H1 (cell line): Measurements from ENCODE around the gene PIEZO1. TPM values are rescaled to one million over a fixed set of nuclear protein-coding genes. Genes with fewer than 3 reads are reported as not detected.

ENCODE experiments used
- BRCA1 ChIP-seq: IDR thresholded peaks from 2 replicates; pipeline ENCODE4 v1.6.1; 2012; ENCODE audit warnings: low read depth, low read length, improper control_type of control experiment
- CHD1 ChIP-seq: IDR thresholded peaks from 2 replicates; pipeline ENCODE4 v1.6.1; 2012; ENCODE audit warnings: low read depth, low read length, improper control_type of control experiment
- KDM4A ChIP-seq: IDR thresholded peaks from one replicate; pipeline ENCODE4 v1.7.1; 2012; ENCODE audit warnings: low read depth, mild to moderate bottlenecking, moderate library complexity, low read length, inconsistent platforms; ENCODE audit not compliant: severe bottlenecking
- POLR2A ChIP-seq, 2 experiments: IDR thresholded peaks; 1 replicate in 1 of 2; 2 replicates in 1 of 2; pipeline ENCODE4 v1.6.1; 2011; ENCODE audit warnings: low read depth in 2 of 2, low read length in 2 of 2, mild to moderate bottlenecking in 2 of 2; ENCODE audit errors: control extremely low read depth in 1 of 2
- SRF ChIP-seq: IDR thresholded peaks from 2 replicates; pipeline ENCODE4 v1.6.1; 2011; ENCODE audit warnings: mild to moderate bottlenecking, low read depth, low read length, moderate library complexity
- polyA plus RNA-seq, 7 experiments: library from polyadenylated mRNA; depleted of rRNA in 3 of 7; stranded (reverse) in 5 of 7; unstranded in 2 of 7; fragments of >200 nt in 5 of 7; fragments of 200-250 nt in 2 of 7; gene quantifications; 1 replicate in 5 of 7; 2 replicates in 1 of 7; 4 replicates in 1 of 7; pipeline versions ENCODE4 v1.2.1 to v1.2.3, GENCODE V29; 2011 to 2013; ENCODE audit warnings: missing spikeins in 2 of 7, mixed read lengths in 2 of 7
- total RNA-seq: library from RNA; stranded (reverse); fragmentation: NEBNext Ultra II Directional; extraction: Animal tissue kit (Norgen Biotek cat#: 25700); gene quantifications from 2 replicates; pipeline ENCODE4 v1.2.1, GENCODE V29; 2021

PIEZO1 gene
- total and polyA plus RNA-seq, 2 of the 8 experiments (the other 6 are each of a cell fraction or from before 2014, with no cell fraction given) = 42.3 to 67.5 TPM

DNA sequence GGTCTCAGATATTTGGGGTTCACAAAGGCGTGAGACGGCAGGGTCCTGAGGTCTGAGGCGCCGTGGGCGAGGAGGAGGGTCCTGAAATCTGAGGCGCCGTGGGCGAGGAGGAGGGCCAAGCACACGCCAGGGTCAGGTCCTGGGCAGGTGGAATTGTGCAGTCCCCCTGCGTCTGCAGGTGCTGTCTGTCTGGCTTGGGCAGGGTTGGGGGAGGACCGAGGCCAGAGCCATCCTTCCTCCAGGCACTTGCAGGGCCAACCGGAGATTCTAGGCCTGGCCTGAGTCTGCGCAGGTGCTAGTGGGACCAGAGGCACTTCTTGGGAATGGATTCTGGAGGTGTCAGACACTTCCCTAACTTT lies 29.1 kb upstream of the PIEZO1 start (continued):
- TF ChIP-seq KDM4A (no peak), BRCA1 (no peak), SRF (no peak), POLR2A (IDR thresholded peaks at IDR 0.05; ENCODE audit: control extremely low read depth in 1 of 2, low read depth in 2 of 2, low read length in 2 of 2) (no peak), CHD1 (no peak)
